HG02973 (cell line): Measurements from ENCODE around the gene CDK5RAP3.

Experiments
- ATAC-seq: cut with Tn5 transposase; IDR thresholded peaks from one replicate; pipeline ENCODE4 v1.9.1; 2021; ENCODE audit warnings: moderate library complexity; ENCODE audit not compliant: unreplicated experiment

CDK5RAP3 gene

DNA sequence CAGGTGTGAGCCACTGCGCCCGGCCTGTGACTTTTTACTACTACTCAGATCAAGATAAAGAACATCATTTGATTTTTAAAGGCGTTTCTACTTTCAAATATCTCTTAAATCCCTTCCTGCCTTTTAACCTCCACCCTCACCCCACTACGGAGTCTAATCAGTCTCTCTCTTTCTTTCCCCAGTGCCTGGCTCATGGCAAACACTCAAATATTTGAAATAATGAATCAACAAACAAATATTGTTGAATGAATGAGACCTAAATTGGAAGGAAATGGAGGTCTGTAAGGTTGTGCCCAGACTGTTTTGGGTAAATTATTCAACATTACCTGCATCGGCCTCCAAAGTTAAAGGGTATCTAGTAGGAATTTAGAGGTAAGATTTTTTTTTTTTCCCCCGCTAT lies 52.0 kb downstream of the CDK5RAP3 start:
- ATAC-seq, result no peak

DNA sequence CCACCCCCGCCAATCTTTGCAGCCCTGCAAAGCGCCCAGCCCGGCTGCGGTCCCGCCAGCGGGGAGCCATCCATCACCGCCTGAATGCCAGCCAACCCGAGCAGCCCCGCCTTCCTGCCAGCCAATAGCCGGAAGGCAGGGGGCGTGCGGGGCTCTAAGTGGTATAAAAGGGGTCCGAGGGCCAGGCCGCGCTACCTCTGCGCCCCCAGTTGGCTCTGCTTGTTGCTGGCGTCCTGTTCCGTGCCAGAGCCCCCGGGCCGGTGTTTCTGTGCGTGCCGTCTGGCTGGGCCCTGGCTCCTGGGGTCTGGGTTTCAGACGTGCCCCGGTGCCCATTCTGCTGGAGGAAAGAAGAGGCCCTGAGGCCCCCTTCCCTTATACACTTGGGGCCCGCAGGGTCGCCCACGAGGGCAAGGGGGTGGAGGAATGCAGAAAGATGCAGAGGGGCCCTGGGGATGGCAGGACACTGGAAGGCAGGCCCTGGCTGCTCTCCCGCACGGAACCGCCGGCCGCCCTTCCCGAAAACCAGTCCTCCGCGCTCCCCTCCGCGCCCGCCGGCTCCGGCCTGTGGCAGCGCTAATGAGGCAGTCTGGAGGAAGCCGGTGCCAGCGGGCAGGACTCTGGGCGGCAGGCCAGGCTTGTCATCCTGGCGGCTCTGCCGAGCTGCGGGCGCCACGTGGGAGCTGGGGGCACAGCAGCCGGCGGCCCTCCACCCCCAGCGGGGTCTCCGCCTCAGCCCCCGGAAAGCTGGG lies 52.7 kb downstream of the CDK5RAP3 start:
- no peak for ATAC-seq

DNA sequence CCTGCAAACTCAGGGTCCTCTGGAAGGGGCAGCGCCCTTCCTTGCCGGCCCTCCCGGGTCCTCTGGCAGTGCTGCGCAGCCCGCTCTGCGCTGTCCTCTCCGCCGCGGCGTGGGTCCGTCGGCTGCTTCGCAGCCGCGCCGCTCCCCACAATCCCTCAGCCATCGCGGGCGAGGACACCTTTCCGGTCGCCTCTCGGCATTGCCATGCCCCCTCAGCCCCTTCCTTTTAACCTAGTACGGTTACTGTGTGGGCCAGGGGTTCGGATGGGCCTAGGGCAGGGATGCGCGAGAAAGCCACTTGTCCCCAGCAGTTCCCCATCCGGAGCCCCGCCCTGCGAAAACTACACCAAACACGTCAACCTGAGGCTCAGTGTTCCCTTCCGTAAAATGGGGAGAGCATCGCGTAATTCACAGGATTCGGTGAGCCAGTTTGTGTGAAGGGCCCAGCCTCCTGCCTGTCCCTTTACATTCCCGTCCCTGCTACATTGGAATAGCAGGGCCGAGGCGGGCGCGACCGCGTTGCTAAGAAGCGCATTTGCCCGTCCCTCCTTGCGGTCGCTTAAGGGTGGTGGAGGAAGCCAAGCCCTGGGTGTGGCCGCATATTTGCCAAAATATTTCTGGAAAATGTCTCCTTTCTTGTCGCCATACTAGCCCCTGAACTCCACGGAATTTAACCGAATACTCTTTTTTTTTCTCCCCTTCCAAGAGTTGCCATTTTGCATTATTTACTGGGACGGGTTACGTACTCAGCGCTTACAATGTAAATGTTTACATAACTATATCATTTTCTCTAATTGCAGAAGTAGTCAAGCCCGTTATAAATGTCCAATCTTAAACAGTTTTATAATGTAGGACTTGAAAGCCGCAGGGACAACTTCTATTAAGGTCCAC lies 53.5 kb downstream of the CDK5RAP3 start:
- no peak for ATAC-seq

DNA sequence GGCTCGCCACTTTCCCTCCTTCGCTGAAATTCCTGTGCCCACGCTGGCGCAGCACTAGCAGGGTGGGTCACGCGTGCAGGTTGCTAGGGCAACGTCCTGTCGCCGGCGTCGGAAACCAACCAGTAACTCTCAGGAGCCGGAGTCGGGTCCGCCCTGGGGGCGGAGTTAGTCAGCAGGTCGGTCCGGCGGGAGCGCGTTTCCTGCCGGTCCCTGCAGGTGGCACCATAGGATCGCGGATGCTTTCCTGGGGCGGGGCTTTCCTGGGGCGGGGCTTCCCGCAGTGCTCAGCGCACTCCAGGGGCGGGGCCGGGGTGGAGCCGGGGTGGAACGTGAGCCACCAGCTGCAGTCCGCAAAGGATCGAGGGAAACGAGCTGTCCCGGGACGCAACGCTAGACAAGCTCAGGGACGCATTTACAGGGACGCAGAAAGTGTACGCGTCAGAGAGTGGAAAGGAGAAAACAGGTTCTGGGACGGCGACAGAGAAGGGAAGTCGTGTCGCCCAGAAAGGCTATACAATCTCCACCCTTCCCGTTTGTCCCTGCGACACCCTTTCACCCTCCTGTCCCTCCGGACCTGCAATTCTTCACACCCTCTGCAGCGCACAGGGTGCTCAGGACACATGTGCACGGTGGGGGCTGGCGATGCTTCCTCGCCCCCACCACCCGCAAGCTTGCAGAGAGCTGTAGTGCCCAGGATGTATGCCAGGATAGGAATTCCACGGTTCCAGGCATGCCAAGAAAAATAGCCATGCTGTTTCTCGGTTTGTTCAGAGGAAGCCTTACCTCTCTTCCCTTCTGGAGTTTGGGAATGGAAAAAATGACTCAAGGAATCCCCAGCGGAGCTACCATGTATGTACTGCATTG lies 54.4 kb downstream of the CDK5RAP3 start:
- peak; percentile 77 for ATAC-seq

DNA sequence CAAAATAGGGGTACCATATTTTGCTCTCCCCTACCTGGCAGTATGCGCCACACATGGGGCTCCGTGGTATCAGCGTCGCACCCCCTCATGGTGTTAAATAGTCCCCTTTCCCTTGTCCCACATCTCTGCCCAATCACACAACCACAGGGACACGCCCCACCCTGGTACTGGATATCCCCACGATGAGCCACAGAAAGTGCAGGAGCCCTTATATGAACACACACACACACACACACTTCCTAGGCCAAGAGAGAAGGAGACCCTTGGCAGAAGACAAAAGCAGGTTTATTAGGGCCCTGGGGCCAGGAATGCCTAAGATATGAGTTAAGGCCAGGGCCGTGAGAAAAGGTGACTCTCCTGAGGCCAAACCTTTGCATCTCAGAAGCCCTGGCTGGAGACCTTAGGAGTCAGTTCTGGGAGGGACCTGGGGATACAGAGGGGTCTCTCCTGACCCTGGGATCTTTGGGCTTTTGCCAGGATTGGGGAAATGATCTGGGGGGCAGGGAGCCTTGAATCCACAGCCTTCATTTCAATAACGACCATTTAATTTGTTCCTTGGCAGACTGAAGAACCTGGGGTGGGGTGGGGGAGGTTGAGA lies 55.1 kb downstream of the CDK5RAP3 start:
- ATAC-seq, result no peak

DNA sequence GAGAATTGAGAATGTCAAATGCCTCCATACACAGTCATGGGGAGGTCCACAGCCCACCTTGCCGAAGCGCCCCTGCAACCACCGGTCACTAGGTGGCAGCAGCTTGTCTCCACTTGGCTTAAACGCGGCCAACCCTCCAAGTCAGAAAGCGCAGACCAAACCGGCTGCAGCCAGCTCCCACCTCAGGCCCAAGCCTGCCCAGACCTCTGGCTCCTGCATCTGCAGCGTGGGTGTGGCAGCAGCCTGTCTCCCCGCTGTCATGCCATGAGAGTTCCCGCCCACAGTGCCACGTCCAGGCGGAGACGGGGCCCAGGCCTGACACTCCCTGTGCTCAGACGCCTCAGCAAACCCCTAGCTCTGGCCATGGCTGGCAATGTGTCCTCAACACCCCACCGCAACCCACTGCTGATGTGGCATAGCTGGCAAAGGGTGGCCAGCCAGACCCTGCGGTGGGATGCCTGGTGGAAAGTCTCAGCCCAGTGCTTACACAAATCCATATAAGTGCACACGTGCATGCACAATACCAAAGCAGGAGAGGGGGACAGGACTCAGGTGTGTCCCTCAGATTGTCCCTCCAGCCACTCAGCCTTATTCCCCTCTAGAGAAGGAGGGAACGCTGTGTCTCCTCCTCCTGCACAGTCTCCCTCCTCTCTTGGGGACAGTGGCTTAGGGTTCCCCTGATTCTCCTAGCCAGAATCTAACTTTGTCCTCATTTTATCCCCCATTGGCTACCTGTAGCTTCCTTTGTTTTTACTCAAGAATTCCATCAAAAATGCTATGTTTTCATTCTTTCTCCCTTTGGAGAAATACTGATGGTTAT lies 55.8 kb downstream of the CDK5RAP3 start:
- no peak for ATAC-seq

DNA sequence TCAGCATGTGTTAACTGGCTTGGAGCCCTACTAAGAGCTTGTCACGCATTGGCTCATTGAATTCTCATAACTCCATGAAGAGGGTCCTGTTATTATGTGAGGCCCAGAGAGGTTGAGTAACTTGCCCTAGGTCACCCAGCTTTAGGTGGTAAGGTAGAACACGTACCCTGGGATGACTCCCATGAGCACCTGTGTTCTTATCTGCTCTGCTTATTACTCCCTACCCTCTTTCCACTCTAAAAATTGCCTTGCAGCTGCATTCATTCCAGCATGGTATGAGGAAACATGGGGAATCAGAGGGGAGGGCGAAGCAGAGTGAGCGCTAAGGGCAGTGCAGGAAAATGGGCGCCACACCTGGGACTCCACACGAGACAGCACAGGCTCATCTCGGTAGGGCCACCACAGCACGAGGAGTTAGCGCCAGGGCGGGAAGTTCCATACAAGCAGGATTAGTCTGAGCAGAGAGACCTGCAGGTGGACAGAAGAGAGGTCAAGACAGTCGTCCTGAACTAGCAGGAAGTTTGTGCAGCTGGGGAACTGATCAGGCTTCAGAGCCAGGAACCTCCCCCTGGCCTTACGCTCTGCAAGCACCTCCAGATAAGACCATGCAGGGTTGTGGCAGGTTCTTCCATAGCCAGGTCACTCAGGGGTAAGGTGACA lies 56.5 kb downstream of the CDK5RAP3 start:
- no peak for ATAC-seq

DNA sequence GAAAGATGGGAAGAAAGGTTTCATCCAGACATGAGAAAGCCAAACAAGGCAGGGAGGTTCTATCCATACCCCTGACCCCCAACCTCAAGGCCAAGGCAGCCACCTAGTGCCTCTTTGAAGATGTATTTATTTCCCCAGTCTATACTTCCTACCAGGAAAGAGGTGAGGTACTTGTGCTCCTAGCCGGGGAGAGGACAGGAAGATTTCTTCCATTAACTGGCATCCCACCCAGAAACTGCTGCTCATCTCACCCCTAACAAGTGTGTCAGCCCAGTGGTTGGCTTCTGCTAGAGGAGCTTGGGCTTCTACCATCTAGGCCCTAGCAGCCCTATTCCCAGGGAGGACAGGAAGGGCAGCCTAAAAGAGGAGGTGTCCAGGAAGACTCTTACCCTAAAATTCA lies 57.8 kb downstream of the CDK5RAP3 start:
- no peak for ATAC-seq

DNA sequence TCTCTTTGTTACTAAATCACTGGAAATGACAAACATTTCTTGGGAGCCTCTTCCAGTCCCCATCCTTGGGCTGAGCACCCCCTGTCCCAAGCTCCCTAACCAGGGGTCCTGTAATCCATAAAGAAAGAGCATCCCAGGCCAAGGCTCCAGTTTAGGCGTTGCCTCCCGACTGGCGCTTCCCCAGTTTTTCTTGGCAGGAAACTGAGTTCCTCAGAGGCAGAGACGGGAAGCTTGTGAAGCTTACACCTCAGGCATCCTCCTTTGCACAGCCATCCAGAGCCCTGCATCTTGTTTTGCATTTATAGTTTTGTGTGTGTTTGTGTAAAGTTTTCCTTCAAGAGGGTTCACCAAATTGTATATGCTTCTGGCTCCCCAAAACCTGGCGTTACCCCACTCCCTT lies 59.6 kb downstream of the CDK5RAP3 start:
- no peak for ATAC-seq
